ENCODE results near the gene CCDC90B. TPM values are rescaled to one million over a fixed set of nuclear protein-coding genes. Genes with fewer than 3 reads are reported as not detected.

The CCDC90B gene
- total and polyA plus RNA-seq, 2 of the 8 experiments (the other 6 are each of a cell fraction or from before 2014, with no cell fraction given) = 21.8 to 54.5 TPM

GRCh38 chr11:83278351-83278750, 7.8 kb downstream of the CCDC90B start (continued):
- no peak for TF ChIP-seq RNF2 (IDR thresholded peaks at IDR 0.05; ENCODE audit: borderline replicate concordance, low read depth, low read length, missing control alignments, poor library complexity, severe bottlenecking)
- no peak for TF ChIP-seq TAF7 (optimal IDR thresholded peaks at IDR 0.05; ENCODE audit: borderline replicate concordance, low read depth, low read length)
- no peak for TF ChIP-seq SUZ12 (IDR thresholded peaks at IDR 0.05; ENCODE audit: low read length)

Measured in H1 (cell line).